Stomach (tissue), 9 donors: Measurements from ENCODE around the gene ABLIM2. TPM values are rescaled to one million over a fixed set of nuclear protein-coding genes. Genes with fewer than 3 reads are reported as not detected.

Experiments
- DNase-seq, 2 donors: peaks; one replicate each; pipeline versions ENCODE4 v3.0.0 to v3.0.0-alpha.2; 2013 to 2019
- H3K27ac ChIP-seq, 5 donors: fragments of 200-600 bp in 4 of 5; sonication (generic) in 4 of 5; one replicate each; pipeline ENCODE4 v1.5.1; 2013 to 2019; ENCODE audit warnings: mild to moderate bottlenecking in 1 of 5, moderate library complexity in 1 of 5
- H3K27me3 ChIP-seq, 3 donors: fragments of 200-600 bp; sonication (generic); one replicate each; pipeline ENCODE4 v1.5.1; 2017 to 2019; ENCODE audit warnings: mixed run types in 1 of 3
- H3K36me3 ChIP-seq, 4 donors: fragments of 200-600 bp; sonication (generic); 1 replicate in 3 of 4; 2 replicates in 1 of 4; pipeline ENCODE4 v1.5.1; 2016 to 2019
- H3K4me1 ChIP-seq, 4 donors: fragments of 200-600 bp; sonication (generic); one replicate each; pipeline ENCODE4 v1.5.1; 2016 to 2019
- H3K4me3 ChIP-seq, 4 donors: fragments of 200-600 bp; sonication (generic) in 3 of 4; one replicate each; pipeline ENCODE4 v1.5.1; 2016 to 2019; ENCODE audit warnings: mild to moderate bottlenecking in 1 of 4
- H3K9me3 ChIP-seq, 4 donors: fragments of 200-600 bp; sonication (generic); one replicate each; pipeline ENCODE4 v1.5.1; 2016 to 2019
- CTCF ChIP-seq, 7 experiments: fragments of 450-650 bp in 4 of 7; fragments of 200-600 bp in 3 of 7; sonication (generic) in 3 of 7; IDR thresholded peaks; one replicate each; pipeline ENCODE4 v1.5.1; 2016 to 2019; ENCODE audit warnings: antibody characterized with exemption in 7 of 7, control low read depth in 2 of 7, mild to moderate bottlenecking in 1 of 7
- EP300 ChIP-seq: sonication (generic); formaldehyde crosslinking; IDR thresholded peaks from one replicate; pipeline ENCODE4 v1.6.1; 2017; ENCODE audit warnings: antibody characterized with exemption
- POLR2A ChIP-seq, 4 donors: fragments of 450-650 bp; IDR thresholded peaks; one replicate each; pipeline ENCODE4 v1.6.1; 2016; ENCODE audit warnings: antibody characterized with exemption in 4 of 4, control low read depth in 2 of 4, mild to moderate bottlenecking in 1 of 4, moderate library complexity in 1 of 4
- POLR2AphosphoS5 ChIP-seq, 3 donors: sonication (generic); formaldehyde crosslinking; IDR thresholded peaks; one replicate each; pipeline ENCODE4 v1.6.1; 2016; ENCODE audit warnings: antibody characterized with exemption in 3 of 3
- WGBS, 5 donors: extraction: QIAGEN DNeasy Blood & Tissue Kit in 3 of 5; methylation state at CpG; one replicate each; pipeline versions ENCODE4 v1.1.5 to v1.1.7; 2013 to 2018; 5-methylcytosine and 5-hydroxymethylcytosine counted together
- intact Hi-C: fragments of 100-400 bp; cut with DNase I; formaldehyde crosslinking; loops from one replicate; pipeline ENCODE4 v1.15.1; 2023; ENCODE audit warnings: low total_unique reads
- polyA plus RNA-seq, 3 donors: library from polyadenylated mRNA; stranded (reverse); fragments of 200-250 nt; gene quantifications; one replicate each; pipeline ENCODE4 v1.2.3, GENCODE V29; 2013
- total RNA-seq, 5 donors: library from RNA; depleted of rRNA; stranded (reverse); fragments of >200 nt; gene quantifications; one replicate each; pipeline versions ENCODE4 v1.1.0 to v1.2.3, GENCODE V29; 2014 to 2016
- donor health status: healthy with polysubstance abuse.
- donor health status: Bipolar disorder and iron deficiency.
- donor health status: healthy.

Gene ABLIM2
- total and polyA plus RNA-seq, 8 donors: 2.3 to 28.0 (median 5.5) TPM

DNA sequence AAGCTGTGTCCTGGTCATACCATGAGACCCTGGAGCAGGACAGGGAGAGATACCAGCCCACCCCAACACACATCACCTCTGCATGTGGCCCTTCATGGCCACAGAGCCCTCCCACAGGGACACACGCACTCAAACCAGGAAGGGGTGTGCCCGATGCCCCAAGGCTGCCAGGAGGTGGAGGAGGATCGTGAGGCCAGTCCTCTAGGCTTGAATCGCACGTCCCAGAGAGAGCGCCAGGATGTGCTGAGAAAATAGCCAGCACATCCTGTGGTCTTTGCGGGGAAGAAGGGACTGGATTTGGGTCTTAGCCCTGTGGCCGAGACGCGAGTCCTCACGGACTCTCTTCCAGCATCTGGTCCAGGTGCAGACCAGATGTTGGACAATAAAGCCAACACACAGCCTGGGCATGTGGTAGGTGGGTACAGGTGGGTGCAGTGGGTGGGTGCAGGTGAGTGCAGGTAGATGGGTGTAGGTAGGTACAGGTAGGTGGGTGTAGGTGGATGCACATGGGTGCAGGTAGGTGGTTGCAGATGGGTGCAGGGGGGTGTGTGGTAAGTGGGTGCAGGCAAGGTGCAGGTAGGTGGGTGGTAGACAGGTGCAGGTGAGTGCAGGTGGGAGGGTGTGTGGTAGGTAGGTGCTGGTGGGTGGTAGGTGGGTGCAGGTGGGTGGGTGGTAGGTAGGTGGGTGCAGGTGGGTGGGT is 124.6 kb downstream of the ABLIM2 start:
- no peak for TF ChIP-seq POLR2A (IDR thresholded peaks at IDR 0.05)
- TF ChIP-seq EP300: no peak
- TF ChIP-seq POLR2AphosphoS5 (IDR thresholded peaks at IDR 0.05): no peak
- TF ChIP-seq CTCF (IDR thresholded peaks at IDR 0.05): no peak
- Histone ChIP-seq H3K4me3 (no peak overlapping the region), H3K4me1 (no peaks in the 10 kb centered on the region), H3K27ac (no peak overlapping the region), H3K27me3 (no peaks in the 10 kb centered on the region), H3K36me3 (no peaks in the 10 kb centered on the region), H3K9me3 (no peaks in the 10 kb centered on the region)
- DNase-seq: no peak
- intact Hi-C loops: no loop called here
- 74 to 86% (median 78%) methylated on average over 10 to 11 of the region's 11 CpGs for WGBS, 5 donors

DNA sequence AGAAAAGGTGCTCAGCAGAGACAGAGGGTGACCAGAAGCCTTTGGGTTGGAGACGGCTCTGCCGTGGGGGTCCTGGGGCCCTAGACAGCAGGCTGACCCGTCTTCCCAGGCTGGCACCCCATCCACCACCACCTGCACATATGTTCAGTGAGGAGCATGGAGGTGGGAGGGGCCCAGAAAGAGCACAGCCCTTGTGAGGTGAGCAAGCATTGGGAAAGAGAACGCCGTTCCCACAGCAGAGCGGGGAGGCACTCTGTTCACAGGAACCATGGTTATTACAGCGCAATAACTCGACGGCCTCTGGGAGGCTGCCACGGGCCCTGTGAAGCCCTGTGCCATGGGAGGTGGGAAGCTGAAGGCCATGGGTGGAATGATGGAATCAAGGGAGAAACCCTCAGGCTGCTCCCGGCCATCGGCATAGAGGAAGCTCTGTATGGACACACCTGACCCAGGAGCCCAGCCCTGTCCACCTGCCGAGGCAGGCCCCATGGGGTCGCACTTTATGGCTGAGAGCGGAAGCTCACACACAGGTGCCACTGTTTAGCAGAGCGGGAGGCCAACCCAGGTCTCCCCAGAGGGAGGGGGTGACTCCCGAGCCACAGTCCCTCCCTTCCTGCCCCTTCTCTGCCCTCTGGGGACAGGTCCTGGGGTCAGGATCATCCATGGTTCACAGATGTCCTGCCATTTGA is 125.4 kb downstream of the ABLIM2 start:
- H3K27ac ChIP-seq: no peak overlapping the region
- H3K27me3 ChIP-seq: no peaks in the 10 kb centered on the region
- H3K36me3 ChIP-seq: no peaks in the 10 kb centered on the region
- 79 to 87% (median 86%) methylated on average over 15 to 17 of the region's 17 CpGs for WGBS, 5 donors
- no peak for DNase-seq
- H3K4me1 ChIP-seq: no peaks in the 10 kb centered on the region
- intact Hi-C loops: no loop called here
- TF ChIP-seq POLR2AphosphoS5 (IDR thresholded peaks at IDR 0.05) (no peak), POLR2A (IDR thresholded peaks at IDR 0.05) (no peak), CTCF (IDR thresholded peaks at IDR 0.05) (no peak), EP300 (no peak)
- no peaks in the 10 kb centered on the region for H3K9me3 ChIP-seq
- H3K4me3 ChIP-seq: no peak overlapping the region

DNA sequence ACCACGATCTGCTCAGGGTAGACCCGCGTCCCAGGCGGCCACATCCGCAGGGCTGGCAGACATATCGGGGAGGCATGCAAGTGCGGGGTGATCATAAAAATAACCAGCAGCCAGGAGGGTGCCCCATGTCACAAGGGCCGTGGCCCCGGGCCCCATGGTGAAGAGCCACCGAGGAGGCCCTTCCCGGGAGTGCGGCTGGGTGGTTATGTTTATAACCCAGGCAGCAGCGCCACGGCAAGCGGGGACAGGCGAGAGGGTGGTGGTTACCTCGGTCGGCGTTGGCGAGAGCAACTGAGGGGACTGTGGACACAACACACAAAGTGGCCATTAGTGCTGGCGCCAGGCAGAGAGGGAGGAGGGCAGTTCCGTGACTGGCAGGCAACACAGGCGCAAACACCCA is 126.2 kb downstream of the ABLIM2 start:
- TF ChIP-seq EP300 (no peak), CTCF (IDR thresholded peaks at IDR 0.05) (no peak), POLR2A (IDR thresholded peaks at IDR 0.05) (no peak), POLR2AphosphoS5 (IDR thresholded peaks at IDR 0.05) (no peak)
- intact Hi-C loops: no loop called here
- 88 to 97% (median 93%) methylated on average over 11 to 23 of the region's 23 CpGs for WGBS, 5 donors

GRCh38 chr4:8030121-8030781 is 128.4 kb downstream of the ABLIM2 start:
- Histone ChIP-seq H3K36me3 (no peaks in the 10 kb centered on the region), H3K27me3 (peaks cover 0 to 4% (median 0%) of the 10 kb centered on the region in 3 donors), H3K27ac (no peak overlapping the region), H3K9me3 (no peaks in the 10 kb centered on the region), H3K4me3 (no peak overlapping the region), H3K4me1 (no peaks in the 10 kb centered on the region)
- no peak for DNase-seq
- TF ChIP-seq CTCF (IDR thresholded peaks at IDR 0.05) (no peak), POLR2A (IDR thresholded peaks at IDR 0.05) (no peak), POLR2AphosphoS5 (IDR thresholded peaks at IDR 0.05) (no peak), EP300 (no peak)
- 84 to 93% (median 90%) methylated on average over 14 to 22 of the region's 22 CpGs for WGBS, 5 donors
- intact Hi-C loops: no loop called here

More for the DNA sequence above, 126.2 kb downstream of the ABLIM2 start:
- no peak overlapping the region for H3K4me3 ChIP-seq
- no peaks in the 10 kb centered on the region for H3K36me3 ChIP-seq
- DNase-seq: no peak
- H3K27me3 ChIP-seq: no peaks in the 10 kb centered on the region
- H3K9me3 ChIP-seq: no peaks in the 10 kb centered on the region
- no peaks in the 10 kb centered on the region for H3K4me1 ChIP-seq
- H3K27ac ChIP-seq: no peak overlapping the region
